ENCODE data around the gene MGAT5. TPM values are rescaled to one million over a fixed set of nuclear protein-coding genes. Genes with fewer than 3 reads are reported as not detected.
A peak's percentile ranks its signal among the peaks of the same experiment; 100 is the strongest.
"Not testable (repeated sequence)": the region's sequence is repeated elsewhere in the genome, so short reads cannot be mapped to it uniquely, and the experiment has no call there.

MGAT5 gene
- polyA plus RNA-seq, 1 donor from 2014 or later, result 14.0 TPM

DNA sequence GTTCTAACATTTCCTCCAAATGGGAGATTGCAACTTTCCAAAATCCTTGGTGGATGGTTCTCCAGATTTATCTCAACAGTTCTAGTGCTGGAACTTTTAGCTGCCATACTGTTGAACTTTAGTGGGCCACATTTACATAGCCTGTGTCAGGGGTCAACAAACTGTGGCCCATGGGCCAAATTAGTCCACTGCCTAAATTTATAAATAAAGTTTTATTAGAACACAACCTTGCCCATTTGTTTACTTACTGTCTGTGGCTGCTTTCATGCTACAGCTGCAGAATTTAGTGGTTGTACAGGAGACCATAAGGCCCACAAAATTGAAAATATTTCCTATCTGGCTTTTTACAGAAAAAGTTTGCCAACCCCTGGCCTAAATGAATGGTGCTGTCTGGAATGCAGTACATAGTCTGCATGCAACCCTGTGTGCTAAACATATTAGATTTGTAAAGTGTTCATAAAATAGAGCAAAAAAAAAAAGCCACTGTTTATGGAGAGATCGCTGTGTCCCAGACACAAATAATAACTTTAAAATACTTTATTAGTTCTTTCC, 30.3 kb downstream of the MGAT5 start:
- Mint-ChIP-seq H3K27me3 (no peaks in the 10 kb centered on the region), H3K27ac (peak overlapping the region in 2 of 3 donors; percentile 69 to 88), H3K4me1 (peaks cover 44 to 55% (median 45%) of the 10 kb centered on the region in 3 donors), H3K9me3 (no peaks in the 10 kb centered on the region), H3K36me3 (no peaks in the 10 kb centered on the region), H3K4me3 (peak overlapping the region in 1 of 4 donors; percentile 49)

DNA sequence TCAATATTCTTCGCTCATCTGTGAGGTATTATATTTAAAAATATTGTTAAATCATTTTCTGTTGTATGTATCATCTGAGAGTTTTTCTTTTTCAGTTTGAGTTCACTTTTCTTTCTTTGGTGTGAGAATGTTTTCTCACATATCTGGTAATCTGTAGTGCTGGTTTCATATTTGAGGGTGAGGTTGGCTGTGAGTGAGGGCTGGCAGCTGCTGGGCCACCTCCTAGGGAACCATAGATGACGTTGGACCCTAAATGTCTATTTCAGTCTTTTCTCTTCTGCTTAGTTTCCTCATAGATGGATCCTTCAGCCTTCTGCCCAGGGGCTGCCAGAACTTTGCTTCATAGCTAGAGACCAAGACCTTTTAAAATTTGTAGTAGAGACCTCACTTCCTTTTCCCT, 33.5 kb downstream of the MGAT5 start:
- peak overlapping the region in 2 of 3 donors; percentile 35 to 73 for H3K27ac Mint-ChIP-seq
- peaks cover 22 to 30% (median 25%) of the 10 kb centered on the region in 3 donors for H3K4me1 Mint-ChIP-seq
- H3K36me3 Mint-ChIP-seq, result no peaks in the 10 kb centered on the region
- no peaks in the 10 kb centered on the region for H3K27me3 Mint-ChIP-seq
- H3K9me3 Mint-ChIP-seq, result no peaks in the 10 kb centered on the region
- H3K4me3 Mint-ChIP-seq, result peak overlapping the region in 3 of 4 donors; percentile 45 to 86 (median 71)

DNA sequence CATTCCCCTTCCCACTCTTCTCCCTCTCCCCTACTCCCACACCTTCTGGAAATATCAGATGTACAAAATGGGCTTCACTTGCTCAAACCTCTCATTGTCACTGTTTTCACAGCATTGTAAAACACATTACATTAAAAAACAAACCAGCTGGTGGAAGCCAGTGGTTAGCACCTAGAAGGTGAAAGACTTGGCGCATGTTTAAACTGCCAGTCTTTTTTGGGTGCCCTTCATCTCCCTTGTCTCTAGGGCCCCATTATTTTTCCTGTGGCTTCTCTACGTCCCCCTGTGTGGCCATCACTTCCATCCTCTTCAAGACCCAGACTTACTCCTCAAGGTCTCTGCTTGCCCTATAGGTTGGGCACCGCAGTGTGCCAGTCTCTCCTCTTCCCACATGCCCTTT, 34.9 kb downstream of the MGAT5 start:
- Mint-ChIP-seq H3K4me3 (no peak overlapping the region), H3K27me3 (no peaks in the 10 kb centered on the region), H3K36me3 (no peaks in the 10 kb centered on the region), H3K4me1 (peaks cover 14 to 28% (median 25%) of the 10 kb centered on the region in 3 donors), H3K9me3 (no peaks in the 10 kb centered on the region), H3K27ac (no peak overlapping the region)

- no peak overlapping the region for H3K4me3 Mint-ChIP-seq
- H3K27me3 Mint-ChIP-seq, result no peaks in the 10 kb centered on the region
- H3K27ac Mint-ChIP-seq, result no peak overlapping the region
- peaks cover 18 to 29% (median 27%) of the 10 kb centered on the region in 3 donors for H3K4me1 Mint-ChIP-seq
- H3K9me3 Mint-ChIP-seq, result no peaks in the 10 kb centered on the region
- H3K36me3 Mint-ChIP-seq, result no peaks in the 10 kb centered on the region
Observed at GRCh38 chr2:134289225-134289624, 35.4 kb downstream of the MGAT5 start.

GRCh38 chr2:134290358-134290757, 36.5 kb downstream of the MGAT5 start:
- H3K36me3 Mint-ChIP-seq, result no peaks in the 10 kb centered on the region
- peaks cover 28 to 37% (median 32%) of the 10 kb centered on the region in 3 donors for H3K4me1 Mint-ChIP-seq
- H3K4me3 Mint-ChIP-seq, result no peak overlapping the region
- H3K27ac Mint-ChIP-seq, result no peak overlapping the region
- H3K27me3 Mint-ChIP-seq, result no peaks in the 10 kb centered on the region
- H3K9me3 Mint-ChIP-seq, result no peaks in the 10 kb centered on the region

DNA sequence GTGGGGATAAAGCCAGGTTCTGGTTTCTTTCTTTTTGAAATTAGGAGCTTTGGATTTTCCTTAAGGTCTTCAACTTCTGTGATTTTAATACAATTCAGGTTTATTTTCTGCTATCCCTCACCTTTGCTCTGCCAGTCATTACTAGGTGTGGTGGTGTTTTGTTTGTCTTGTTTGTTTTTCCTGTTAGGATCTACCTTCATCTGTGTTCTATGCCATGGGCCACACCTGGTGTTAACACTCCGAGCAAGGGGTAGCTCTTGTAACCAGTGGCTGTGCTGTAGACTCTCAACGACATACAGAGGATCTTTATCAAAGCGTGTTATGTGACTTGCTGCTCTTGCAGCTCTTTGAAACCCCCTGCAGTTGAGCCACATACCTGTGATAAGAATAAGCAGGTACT, 38.6 kb downstream of the MGAT5 start:
- Mint-ChIP-seq H3K4me3 (peak overlapping the region in 2 of 4 donors; percentile 23 to 88), H3K4me1 (peaks cover 33 to 47% (median 45%) of the 10 kb centered on the region in 3 donors), H3K36me3 (no peaks in the 10 kb centered on the region), H3K9me3 (no peaks in the 10 kb centered on the region), H3K27me3 (no peaks in the 10 kb centered on the region), H3K27ac (peak overlapping the region in 2 of 3 donors; percentile 73 to 76)

- H3K27ac Mint-ChIP-seq, result peak overlapping the region; percentile 69 to 94 (median 73)
- peaks cover 38 to 52% (median 50%) of the 10 kb centered on the region in 3 donors for H3K4me1 Mint-ChIP-seq
- H3K36me3 Mint-ChIP-seq, result peaks cover 5% of the 10 kb centered on the region
- no peaks in the 10 kb centered on the region for H3K9me3 Mint-ChIP-seq
- H3K4me3 Mint-ChIP-seq, result peak overlapping the region; percentile 21 to 88 (median 54)
- H3K27me3 Mint-ChIP-seq, result no peaks in the 10 kb centered on the region
Observed at GRCh38 chr2:134293719-134294537, 40.1 kb downstream of the MGAT5 start.

- H3K27ac Mint-ChIP-seq, result peak overlapping the region; percentile 69 to 94 (median 73)
- H3K4me3 Mint-ChIP-seq, result peak overlapping the region; percentile 17 to 88 (median 54)
- H3K4me1 Mint-ChIP-seq, result peaks cover 42 to 56% (median 54%) of the 10 kb centered on the region in 3 donors
- H3K36me3 Mint-ChIP-seq, H3K27me3 Mint-ChIP-seq, H3K9me3 Mint-ChIP-seq: not testable (repeated sequence)
Observed at GRCh38 chr2:134294598-134294997, 40.7 kb downstream of the MGAT5 start.

DNA sequence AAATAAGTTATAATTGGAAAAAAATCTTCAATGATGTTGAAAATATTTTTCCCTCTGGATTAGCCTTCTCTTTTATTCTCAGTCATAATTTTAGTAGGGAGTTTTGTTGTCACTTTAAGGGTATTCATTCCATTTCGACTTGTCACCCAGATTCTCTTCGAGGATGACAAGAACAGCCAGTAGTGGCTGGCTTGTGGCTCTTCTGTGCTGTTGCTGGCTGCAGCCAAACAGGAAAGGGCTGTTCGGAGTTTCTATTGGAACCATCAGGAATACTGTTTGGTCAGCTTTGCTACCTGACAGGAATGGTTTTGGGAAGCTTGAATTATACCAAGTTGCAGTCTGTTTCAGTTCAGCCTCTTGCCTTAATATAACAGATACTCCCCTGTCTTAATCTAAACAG, 41.6 kb downstream of the MGAT5 start:
- Mint-ChIP-seq H3K4me3 (peak overlapping the region in 3 of 4 donors; percentile 54 to 80 (median 72)), H3K4me1 (peaks cover 50 to 61% (median 56%) of the 10 kb centered on the region in 3 donors), H3K27ac (peak overlapping the region; percentile 69 to 94 (median 73)), H3K27me3 (no peaks in the 10 kb centered on the region), H3K36me3 (peaks cover 5% of the 10 kb centered on the region), H3K9me3 (no peaks in the 10 kb centered on the region)

- peaks cover 5% of the 10 kb centered on the region for H3K36me3 Mint-ChIP-seq
- no peaks in the 10 kb centered on the region for H3K27me3 Mint-ChIP-seq
- H3K27ac Mint-ChIP-seq, result peak overlapping the region; percentile 69 to 94 (median 73)
- H3K4me3 Mint-ChIP-seq, result peak overlapping the region in 3 of 4 donors; percentile 6 to 80 (median 54)
- no peaks in the 10 kb centered on the region for H3K9me3 Mint-ChIP-seq
- H3K4me1 Mint-ChIP-seq, result peaks cover 56 to 61% (median 59%) of the 10 kb centered on the region in 3 donors
Observed at GRCh38 chr2:134296301-134296700, 42.4 kb downstream of the MGAT5 start.

GRCh38 chr2:134299334-134299733, 45.5 kb downstream of the MGAT5 start:
- Mint-ChIP-seq H3K9me3 (no peaks in the 10 kb centered on the region), H3K4me3 (no peak overlapping the region), H3K36me3 (peaks cover 11% of the 10 kb centered on the region), H3K27ac (peak overlapping the region in 2 of 3 donors; percentile 4 to 81), H3K4me1 (peaks cover 53 to 77% (median 57%) of the 10 kb centered on the region in 3 donors), H3K27me3 (no peaks in the 10 kb centered on the region)

- peak overlapping the region in 1 of 3 donors; percentile 81 for H3K27ac Mint-ChIP-seq
- no peaks in the 10 kb centered on the region for H3K9me3 Mint-ChIP-seq
- no peaks in the 10 kb centered on the region for H3K27me3 Mint-ChIP-seq
- H3K4me1 Mint-ChIP-seq, result peaks cover 50 to 78% (median 54%) of the 10 kb centered on the region in 3 donors
- peaks cover 11% of the 10 kb centered on the region for H3K36me3 Mint-ChIP-seq
- H3K4me3 Mint-ChIP-seq, result peak overlapping the region in 1 of 4 donors; percentile 9
Observed at GRCh38 chr2:134300585-134300984, 46.7 kb downstream of the MGAT5 start.

- H3K27ac Mint-ChIP-seq, result no peak overlapping the region
- no peaks in the 10 kb centered on the region for H3K27me3 Mint-ChIP-seq
- no peak overlapping the region for H3K4me3 Mint-ChIP-seq
- H3K36me3 Mint-ChIP-seq, result peaks cover 11% of the 10 kb centered on the region
- peaks cover 44 to 76% (median 50%) of the 10 kb centered on the region in 3 donors for H3K4me1 Mint-ChIP-seq
- H3K9me3 Mint-ChIP-seq, result no peaks in the 10 kb centered on the region
Observed at GRCh38 chr2:134301099-134301927, 47.4 kb downstream of the MGAT5 start.

GRCh38 chr2:134301928-134302260, 48.0 kb downstream of the MGAT5 start:
- Mint-ChIP-seq H3K27ac (no peak overlapping the region), H3K4me1 (peaks cover 43 to 76% (median 49%) of the 10 kb centered on the region in 3 donors), H3K9me3 (no peaks in the 10 kb centered on the region), H3K4me3 (no peak overlapping the region), H3K36me3 (peaks cover 11% of the 10 kb centered on the region), H3K27me3 (no peaks in the 10 kb centered on the region)
